Activated CD8-positive, alpha-beta memory T cell treated with anti-CD3 and anti-CD28 coated beads, Interleukin-2, amount 50 U/mL, for 4 hours (primary cell): ENCODE results near the gene ASB2.

Source experiments
- DNase-seq: peaks from one replicate; pipeline ENCODE4 v3.0.0-alpha.2; 2020

Gene ASB2

DNA sequence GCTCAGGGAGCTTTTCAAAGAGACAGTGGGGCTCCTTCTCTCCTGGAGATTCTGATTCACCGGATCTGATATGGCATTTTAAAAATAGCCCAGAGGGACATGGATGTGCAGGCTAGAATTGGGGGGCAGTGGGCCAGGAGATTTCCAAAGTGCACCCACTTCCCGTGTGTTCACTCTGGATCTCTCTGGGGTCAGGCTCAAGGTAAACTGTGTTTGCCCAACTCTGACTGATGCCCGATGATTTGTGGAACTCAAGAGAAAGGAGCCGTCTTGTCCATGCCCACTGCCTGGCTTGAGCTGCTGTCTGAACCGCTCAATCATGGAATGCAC, 31.3 kb downstream of the ASB2 start:
- DNase-seq = no peak

DNA sequence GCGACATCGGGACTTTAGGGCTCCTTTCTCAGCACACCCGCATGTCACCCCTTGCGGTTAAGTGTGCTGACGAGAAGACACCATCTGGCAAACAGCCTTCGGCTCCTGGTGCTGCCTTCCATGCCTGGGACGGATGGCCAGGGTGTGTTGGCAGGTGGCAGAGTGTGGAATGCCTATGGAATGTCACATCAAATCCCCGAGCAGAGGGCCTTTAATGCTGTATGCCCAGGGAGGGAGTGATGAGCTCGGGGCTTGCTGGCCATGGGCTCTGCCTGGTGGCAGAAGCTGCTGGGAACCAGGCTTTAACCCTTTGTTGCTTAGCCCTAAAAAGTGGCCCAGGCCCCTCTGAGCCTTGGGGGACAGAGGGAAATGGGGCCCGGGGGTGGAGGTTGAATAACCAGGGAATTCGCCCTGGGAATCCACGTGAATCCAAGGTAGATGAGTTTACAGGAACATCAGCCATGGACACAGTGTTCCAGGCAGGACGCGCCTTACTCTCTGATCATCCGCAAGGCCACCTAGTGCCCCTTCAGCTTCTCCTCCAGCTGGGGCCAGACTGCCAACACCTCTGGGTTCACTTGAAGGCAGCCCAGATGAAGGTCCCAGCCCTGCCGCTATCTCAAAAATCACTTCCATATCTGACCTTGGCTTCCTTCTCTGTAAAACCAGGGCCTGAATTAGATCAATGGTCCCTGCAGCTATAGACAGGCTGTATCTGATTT, 31.9 kb downstream of the ASB2 start:
- no peak for DNase-seq

DNA sequence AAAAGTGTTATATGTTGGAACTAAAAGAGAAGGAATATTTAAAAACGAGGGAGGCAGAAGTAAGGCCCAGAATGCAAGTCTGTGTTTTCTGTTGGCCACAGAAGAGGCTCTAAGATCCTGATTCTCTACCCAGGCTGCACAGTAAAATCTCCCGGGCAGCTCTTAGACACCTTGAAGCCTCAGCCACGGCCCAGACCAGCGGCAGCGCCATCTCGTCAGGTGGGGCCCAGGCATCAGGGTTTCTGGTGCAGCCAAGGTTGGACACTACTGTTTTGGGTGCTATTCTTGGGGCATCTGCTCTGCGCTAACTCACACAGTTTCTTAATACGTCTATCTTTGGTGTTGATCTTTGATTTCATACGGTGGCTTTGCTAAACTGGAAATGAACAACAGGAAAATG, 32.4 kb downstream of the ASB2 start:
- DNase-seq = no peak

DNA sequence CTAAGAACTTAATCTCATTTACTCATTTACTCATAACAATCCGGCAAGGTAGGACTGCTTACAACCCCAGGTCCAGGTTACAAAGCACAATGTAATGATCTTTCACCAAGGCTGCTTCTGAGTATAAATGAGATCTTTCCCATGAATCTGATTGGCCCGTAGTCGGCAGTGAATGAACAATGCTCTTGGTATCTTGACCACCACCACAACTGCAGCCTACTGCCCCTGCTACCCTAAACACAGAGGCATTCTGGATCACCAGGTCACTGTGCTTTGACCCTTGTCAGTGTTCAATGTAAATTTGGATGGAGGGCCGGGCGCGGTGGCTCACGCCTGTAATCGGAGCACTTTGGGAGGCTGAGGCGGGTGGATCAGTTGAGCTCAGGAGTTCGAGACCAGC, 33.3 kb downstream of the ASB2 start:
- DNase-seq = no peak

DNA sequence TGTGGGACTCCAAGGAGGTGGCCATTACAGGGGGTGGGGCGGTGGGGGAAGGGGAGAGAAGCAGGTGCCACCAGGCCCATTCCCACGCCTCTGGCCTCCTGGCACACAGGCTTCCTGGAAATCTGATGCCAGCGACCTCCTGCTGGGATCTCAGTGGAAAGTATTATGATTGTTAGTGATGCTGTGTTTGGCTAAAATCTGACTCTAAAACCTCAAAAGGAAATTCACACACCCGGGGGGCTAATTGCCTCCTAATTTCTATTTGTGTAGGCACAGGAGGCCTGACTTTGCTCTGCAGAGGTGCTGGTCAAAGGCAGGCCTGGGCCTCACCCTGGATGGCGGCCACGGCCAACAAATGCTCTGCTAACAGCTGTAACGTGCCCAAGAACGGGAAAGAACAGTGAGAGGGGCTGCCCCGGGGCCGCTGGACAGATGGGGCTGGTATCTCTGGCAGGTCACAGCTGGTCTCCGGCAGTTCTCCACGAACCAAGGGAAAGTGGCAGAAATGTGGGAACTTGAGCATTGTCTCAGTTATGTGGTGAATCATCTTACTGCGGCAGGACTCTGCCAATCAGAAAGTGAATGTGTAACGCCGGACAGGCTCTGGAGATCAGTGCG, 35.0 kb downstream of the ASB2 start:
- no peak for DNase-seq

DNA sequence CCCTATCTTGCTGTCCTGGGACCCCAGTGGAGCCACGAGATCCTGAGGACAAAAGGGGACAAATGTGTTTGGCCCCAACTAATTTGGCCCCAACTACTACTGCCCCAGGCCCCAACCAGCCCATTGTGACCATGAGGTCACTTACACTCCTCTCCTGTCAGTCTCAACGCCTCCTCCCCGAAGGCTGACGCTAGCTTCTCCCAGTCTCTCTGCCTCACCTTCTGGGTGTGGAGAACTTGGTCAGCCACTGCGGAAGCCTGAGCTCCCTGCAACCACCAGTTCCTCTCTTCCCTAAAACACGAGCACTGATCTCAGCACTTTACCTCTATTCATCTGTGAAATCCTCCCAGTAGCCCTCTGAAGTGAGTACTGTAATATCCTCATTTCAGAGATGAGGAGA, 35.9 kb downstream of the ASB2 start:
- no peak for DNase-seq

DNA sequence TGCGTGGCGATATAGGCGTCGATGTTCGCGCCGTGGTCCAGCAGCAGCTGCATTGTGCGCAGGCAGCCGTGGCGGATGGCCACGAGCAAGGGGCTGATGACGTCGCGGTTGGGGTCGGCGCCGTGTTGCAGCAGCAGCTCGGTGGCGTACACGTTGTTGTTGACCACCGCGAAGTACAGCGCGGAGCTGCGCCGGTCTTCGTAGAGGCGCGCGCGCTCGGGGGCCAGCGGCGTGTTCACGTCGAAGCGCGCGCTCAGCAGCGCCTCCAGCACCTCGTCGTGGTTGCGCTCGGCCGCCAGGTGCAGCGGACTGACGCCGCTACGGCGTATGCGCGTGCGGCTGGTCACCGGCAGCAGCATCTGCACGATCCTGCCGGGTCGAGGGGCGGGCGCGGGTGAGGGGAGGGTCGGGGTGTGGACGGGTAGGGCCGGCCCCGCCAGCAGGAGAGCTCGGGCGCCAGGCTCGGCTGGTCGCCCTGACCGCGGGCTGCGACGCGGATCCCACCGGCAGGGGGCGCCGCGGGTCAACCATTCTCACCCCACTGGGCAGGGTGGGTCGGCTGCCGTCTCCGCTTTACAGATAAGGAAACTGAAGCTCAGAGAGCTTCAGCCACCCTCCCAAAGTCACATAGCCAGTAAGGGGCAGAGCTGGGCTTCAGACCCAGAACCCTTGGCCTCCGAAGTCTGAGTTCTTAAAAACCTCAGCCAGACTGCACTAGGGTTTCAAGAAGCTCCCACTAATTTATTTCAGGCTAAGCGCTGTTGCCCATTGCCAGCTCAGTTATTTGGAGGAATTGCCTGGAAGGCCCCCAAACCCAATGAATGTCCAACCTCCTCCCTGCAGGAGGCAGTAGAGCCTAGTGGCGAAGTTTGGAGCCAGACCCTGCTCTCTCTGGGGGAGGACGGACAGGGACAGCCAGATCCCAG, 36.8 kb downstream of the ASB2 start:
- DNase-seq = peak; percentile 94

DNA sequence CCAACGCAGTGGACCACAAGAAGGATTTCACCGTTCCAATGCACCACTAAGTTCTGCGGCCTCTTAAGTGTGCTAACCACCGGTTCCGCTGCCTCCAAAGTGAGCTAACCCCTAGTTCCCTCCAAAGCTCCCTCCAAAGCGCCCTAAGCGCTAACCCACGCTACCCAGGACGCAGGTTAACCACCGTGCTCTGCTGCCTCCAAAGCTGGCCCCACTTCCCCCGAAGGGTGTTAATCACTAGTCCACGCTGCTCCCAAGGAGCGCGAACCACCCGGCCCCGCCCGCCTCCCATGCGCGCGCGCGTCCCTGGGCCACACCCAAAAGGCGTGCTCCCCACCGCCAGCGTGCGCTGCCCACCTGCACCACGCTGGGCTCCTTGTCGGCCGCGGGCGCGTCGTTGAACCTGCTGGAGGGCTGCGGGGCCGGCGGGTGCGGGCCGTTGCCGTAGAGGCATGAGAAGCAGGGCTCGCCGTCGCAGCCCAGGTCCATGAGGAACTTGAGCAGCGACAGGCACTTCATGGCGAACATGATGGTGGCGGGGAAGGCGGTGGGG, 37.5 kb downstream of the ASB2 start:
- DNase-seq = no peak

DNA sequence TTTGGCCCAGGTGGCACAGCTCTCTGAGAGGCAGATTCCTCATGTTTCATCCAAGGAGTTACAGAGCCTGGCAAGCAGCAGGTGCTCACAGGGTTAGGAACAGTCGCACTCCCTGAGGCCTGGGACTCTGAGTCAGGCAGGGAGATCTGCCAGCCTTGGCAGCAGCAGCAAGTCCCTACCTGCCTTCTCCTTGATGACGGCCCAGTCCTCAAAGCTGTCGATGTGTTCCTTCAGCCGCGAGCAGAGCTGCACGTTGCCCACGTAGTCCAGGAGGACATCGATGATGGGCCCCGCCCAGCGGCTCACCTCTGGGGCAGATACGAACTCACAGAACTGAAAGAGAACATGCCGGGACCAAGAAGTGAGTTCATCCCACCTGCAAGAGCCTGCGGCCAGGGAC, 38.9 kb downstream of the ASB2 start:
- no peak for DNase-seq

DNA sequence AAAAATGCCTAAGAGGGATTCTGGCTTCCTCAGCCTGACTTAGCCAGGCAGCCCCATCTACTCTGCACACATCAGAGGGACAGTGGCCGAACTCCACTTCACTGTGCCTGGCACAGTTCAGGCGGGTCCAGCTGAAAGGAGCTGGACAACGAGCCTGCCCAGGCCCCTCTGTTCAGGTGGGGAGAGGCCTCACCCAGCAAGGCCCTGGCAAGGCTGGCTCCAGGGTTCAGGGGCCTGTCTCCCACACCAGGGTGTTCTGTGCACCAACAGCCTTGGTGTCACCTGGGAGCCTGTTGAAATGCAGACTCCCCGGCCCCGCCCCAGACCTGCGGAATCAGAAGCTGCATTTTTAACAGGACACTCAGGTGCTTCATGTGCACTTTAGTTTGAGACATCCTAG, 39.4 kb downstream of the ASB2 start:
- no peak for DNase-seq

DNA sequence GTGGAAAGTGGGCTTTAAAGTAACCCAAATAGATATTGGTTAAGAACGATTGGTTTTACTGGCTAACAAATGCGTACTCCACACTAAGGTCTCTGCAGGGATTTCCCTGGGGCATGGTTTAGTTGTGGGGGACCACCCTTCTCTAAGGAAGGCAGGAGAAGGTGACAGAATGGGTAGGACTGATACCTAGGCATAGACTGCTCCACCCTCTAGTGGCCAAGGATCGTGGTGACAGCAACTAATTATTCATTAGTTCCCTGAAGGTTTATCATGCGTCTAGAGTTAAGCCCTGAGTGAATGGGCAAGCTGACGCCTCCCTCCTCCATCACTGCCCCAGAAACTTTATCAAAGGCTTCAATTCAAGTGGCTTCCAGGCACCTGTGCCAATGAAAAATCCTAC, 40.1 kb downstream of the ASB2 start:
- no peak for DNase-seq

DNA sequence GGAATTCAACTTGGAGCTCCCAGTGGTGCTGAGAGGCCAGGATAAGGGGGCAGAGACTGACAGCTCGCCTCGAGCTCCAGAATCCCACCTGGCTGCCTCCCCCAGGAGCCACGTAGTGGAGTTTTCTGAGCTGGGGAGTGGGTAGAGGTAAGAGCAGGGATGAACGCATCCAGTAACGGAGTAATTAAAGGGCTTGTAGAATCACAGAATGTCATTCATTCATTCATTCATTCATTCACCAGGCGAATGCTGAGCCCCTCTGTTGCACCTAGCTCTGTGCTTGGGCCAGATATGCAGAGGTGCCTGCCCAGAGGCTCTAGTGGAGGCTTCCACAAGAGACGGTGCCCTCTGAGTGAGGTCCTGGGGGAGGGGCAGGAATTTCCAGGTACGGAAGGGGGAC, 41.2 kb downstream of the ASB2 start:
- no peak for DNase-seq

DNA sequence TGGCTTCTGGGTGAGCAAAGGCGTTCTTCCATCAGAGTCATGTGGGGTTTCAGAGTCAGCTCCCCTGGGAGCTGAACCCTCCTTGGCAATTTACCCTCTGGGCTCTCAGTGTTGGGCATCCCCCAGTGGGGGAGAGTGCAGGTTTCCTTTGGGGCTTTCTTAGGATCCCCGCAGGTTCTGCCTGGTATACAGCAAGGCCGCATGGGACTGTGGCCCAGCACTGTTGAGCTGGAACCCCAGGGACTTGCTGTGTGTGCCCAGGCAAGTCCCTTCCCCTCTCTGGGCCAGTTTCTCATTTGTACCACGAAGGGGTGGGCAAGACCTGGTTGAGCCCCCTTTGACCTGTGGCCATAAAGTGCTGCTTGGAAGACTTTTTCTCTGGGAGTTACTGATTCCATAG, 43.7 kb downstream of the ASB2 start:
- no peak for DNase-seq

DNA sequence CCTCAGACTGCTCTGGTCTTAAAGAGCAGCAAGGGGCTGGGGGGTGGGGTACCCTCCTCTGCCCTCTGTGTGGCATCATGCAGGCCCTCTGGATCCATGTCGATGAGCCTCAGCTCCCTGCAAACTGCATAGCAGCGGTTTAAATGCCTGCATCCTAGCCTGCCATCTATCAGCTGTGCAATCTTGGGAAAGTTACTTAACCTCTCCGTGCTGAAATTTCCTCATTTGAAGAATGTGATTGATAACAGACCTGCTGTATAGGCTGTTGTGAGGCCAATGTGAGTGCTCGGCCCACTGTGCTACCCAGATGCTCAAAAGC, 45.4 kb downstream of the ASB2 start:
- DNase-seq = no peak

DNA sequence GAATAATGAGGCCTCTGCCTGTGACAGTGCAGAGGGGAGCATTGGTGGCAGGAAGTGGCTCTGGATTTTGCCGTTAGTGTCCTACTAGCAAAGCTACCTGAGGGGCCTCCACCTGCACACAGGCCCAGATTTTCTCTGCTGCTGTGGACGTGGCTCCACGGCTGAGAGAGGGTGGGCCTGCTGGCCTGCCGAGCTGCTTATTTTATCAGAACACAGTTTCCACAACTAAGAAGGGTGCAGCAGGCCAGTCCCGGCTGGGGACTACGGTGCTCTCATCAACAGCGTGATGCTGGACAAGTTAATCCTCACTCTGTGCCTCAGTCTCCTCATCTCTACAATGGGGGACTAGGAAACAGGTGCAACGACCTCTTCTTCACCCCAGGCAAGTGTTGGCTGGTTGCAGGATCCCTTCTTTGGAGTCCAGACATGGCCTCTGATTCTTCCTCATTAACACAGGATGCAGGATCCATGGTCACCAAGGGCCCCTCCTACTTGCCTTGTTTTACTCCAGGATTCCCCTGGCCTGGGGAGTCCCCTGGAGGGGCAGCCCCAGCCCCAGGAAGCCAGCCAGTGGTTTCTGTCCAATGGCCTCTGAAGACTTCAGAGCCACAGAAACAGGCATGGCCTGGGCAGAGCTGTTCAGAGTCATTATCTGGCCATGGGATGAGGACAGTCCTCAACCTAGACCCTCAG, 45.9 kb downstream of the ASB2 start:
- no peak for DNase-seq

DNA sequence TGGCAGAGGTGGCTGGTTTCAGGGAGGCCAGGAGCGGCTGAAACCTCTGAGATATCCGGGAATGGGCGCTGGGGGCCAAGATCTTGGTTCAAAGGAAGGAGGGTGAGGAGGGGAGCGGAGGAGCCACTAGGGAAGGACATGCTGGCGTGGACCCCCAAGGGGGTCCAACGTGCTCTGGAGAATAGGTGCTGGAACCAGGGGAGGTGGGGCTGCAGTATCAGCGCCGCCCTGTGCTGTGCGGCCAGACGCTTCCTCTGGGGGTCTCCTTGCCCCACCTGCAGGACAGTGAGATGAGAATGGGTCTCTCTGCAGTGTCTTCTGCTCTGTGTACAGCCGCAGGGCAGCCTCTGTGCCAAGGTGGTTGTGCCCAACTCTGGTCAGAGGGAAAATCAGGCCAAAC, 46.7 kb downstream of the ASB2 start:
- DNase-seq = no peak

DNA sequence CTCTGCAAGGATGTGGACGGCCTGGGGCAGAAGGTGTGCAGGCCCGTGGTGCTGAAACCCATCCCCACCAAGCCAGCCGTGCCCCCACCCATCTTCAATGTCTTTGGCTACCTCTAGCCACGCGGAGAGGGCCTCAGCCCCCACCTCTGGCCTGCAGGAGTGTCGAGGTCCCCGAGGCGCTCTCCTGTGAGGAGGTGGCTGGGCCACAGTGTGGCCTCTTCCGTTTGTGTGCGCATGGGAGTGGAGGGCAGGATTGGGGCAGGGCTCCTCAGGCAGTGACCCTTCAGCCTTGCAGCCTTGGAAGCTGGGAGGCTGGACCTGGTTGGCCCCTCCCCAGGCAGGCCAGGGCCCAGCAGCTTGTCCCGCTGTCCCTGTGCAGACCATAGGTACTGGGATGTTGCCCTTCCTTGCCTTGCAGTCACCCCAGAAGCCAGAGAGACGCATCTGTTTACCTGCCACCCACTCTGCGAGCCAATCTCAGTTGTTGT, 47.3 kb downstream of the ASB2 start:
- DNase-seq = no peak

DNA sequence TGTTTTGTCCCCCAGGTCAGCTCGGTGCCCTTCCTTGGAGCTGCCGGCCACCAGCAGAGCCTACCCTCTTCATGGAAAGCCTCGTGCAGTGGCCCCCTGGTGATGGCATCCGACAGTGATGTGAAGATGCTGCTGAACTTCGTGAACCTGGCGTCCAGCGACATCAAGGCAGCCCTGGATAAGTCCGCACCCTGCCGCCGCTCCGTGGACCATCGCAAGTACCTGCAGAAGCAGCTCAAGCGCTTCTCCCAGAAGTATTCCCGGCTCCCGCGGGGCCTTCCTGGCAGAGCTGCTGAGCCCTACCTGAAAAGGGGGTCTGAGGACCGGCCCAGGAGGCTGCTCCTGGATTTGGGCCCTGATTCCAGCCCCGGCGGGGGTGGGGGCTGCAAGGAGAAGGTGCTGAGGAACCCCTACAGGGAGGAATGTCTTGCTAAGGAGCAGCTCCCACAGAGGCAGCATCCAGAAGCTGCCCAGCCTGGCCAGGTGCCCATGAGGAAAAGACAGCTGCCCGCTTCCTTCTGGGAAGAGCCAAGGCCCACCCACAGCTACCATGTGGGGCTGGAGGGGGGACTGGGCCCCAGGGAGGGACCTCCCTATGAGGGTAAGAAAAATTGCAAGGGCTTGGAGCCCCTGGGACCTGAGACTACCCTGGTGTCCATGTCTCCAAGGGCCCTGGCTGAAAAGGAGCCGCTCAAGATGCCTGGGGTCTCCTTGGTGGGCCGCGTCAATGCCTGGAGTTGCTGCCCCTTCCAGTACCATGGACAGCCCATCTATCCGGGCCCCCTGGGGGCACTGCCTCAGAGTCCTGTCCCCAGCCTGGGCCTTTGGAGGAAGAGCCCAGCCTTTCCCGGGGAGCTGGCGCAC, 48.0 kb downstream of the ASB2 start:
- DNase-seq = no peak

DNA sequence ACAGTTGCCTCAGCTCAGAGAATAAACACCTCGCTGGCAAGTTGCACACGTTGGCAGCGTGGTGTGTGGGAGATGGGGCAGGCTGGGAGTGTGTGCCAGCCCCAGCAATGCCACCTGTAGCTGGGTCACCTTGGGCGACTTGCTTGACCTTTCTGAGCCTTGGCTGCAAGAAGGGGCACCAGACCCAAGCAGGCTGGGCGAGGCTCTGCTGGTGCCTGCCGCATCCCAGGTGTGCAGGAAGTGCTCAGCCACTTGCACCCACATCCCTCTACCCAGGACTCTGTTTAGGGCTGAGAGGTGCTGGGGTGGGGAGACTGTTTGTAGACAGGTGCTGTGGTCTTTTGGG, 48.6 kb downstream of the ASB2 start:
- no peak for DNase-seq

DNA sequence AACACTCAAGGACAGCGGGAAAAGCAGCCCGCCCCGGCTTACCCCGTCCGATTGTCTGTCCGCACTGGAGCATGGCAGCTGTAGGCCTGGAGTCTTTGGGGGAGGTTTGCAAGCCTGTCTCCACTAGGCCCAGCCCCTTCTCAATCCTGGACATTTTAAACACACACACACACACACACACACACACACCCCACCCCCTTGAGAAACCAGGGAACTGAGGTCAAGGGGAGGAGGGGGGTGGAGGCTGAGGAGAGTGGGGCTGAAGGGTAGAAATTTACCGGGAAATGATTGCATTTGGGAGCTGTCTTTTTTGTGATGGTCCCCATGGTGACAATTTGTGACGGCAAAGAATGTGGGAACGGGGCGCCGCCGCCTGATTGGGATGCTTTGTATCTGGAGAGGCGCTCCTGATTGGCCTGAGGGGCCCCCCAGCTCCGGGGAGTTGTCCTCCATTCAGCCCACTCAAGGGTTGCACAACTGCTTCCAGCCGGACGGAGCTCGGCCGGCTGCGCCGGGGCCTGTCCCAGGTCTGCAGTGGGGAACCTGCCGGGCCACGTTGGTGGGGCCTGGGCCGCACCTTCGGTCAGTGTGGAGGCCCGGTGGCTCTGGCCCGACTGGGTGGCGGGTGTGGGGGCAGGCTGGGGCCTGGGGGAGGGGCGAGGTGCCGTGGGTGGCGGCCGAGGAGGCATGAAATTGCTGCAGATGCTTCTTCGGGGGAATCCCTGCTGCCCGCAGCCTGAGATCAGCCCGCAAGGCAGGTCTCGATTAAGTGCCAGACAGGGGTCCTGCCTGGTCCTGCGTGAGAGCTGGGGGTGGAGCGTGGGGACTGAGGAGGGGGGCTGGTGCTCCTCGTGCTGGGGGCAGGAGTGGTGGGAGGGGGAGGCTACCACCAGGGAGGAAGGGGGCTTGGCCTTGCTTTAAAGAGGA, 49.2 kb downstream of the ASB2 start, which contains the start of gene FAM181A:
Gene FAM181A, plus strand, starts transcription at position 472 of the 927 bp plus-strand sequence. CDS start 942 bp downstream, outside the sequence.
- no peak for DNase-seq
